HG02588 (cell line): ENCODE data around the gene KLF15.

ENCODE experiments used
- ATAC-seq: cut with Tn5 transposase; IDR thresholded peaks from one replicate; pipeline ENCODE4 v1.9.1; 2021; ENCODE audit warnings: mild to moderate bottlenecking, moderate library complexity; ENCODE audit not compliant: unreplicated experiment

The KLF15 gene

GRCh38 chr3:126357295-126358037 lies at the start of gene KLF15:
Gene KLF15, minus strand, starts transcription at chr3:126357408. Its CDS starts 4,486 bp downstream, at chr3:126352922.
- peak; percentile 91 for ATAC-seq

DNA sequence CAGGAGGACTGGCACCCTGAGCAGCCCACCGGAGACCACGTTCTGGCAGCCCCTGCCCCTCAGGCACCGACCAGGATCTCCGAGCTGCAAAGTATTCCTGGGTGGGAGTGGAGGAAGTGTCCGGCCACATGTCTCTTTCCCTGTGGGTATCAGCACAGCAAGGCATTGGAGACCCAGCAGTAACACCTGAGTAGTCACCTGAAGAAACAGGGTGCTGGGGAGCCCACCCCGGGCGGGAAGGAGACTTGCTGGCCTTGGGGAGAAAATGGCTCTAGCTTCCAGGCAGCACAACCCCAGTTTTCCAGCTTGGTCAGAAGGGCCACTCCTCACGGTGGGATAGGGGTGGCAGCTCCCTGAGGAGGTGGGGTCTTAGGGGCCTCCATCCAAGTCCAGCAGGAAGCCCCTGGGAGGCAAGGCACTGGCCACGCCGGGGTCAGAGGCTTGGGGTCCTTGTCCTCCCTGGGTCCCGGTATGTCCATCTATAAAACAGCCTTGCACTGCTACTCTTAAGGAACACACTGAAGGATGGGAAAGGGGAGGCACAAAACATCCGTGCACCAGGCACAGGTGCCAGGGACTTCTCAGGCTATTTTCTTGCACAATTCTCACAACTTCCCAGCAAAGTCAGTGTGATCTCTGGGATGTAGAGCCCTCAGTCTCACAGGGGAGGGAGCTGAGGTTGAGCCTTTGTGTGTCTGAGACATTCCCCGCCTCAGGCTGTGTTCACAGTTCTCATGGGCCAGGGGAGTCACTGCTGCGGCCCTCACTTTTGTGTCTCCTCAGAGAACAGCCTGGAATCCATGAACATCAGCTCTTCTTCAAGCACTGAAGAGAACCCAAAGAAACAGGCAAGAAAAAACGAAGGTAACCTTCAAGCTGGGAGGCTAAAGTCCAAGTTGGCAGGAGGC lies 49.4 kb upstream of the KLF15 start:
- no peak for ATAC-seq

- ATAC-seq = no peak
These were observed 45.6 kb upstream of the KLF15 start for GRCh38 chr3:126402666-126403302.

- no peak for ATAC-seq
These were observed 45.0 kb upstream of the KLF15 start for GRCh38 chr3:126402178-126402577.

- no peak for ATAC-seq
These were observed 44.5 kb upstream of the KLF15 start for GRCh38 chr3:126401611-126402160.

- ATAC-seq = no peak
These were observed 42.5 kb upstream of the KLF15 start for GRCh38 chr3:126399756-126400155.

GRCh38 chr3:126399351-126399735 lies 42.1 kb upstream of the KLF15 start:
- ATAC-seq = no peak

DNA sequence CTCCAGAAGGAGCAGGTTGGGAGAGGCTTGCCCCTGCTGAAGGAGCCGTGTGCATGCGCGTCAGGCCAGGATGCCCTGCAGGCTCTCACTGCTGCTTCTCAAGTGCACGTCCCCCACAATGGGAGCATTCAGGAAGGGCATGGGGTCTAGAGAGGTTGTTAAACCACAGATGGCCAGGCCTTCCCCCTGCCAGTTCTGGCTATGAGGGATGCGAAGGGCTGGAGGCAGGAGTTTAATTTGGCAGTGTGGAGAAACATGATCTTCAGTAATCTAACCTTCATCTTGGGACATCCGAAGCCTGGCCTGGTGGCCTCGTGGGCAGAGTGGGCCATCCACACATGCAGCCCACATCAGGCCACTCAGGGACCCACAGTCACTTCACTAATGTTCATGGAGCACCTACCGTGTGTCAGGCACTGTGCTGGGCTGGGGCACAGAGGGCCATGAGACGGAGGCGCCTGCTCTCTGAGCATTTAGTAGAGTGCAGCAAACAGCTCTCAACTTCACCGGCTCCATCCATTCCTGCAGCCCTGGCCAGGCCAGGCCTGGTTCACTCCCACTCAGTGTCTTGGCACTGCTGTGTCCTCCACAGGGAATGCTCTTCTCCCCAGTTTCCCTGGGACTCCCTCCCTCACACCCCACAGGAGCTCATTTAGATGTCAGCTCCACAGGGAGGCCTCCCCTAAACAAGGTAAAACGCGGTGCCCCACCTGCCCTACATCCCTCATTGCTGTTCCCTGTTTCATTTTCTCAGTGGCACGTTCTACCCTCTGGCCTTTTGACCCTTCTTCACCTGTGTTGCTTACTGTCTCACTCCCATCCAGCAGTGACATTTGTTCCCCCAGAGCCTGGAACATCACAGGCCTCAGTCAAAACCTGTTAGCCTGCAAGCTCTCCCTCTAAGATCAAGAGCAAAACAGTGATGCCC lies 41.5 kb upstream of the KLF15 start:
- no peak for ATAC-seq

DNA sequence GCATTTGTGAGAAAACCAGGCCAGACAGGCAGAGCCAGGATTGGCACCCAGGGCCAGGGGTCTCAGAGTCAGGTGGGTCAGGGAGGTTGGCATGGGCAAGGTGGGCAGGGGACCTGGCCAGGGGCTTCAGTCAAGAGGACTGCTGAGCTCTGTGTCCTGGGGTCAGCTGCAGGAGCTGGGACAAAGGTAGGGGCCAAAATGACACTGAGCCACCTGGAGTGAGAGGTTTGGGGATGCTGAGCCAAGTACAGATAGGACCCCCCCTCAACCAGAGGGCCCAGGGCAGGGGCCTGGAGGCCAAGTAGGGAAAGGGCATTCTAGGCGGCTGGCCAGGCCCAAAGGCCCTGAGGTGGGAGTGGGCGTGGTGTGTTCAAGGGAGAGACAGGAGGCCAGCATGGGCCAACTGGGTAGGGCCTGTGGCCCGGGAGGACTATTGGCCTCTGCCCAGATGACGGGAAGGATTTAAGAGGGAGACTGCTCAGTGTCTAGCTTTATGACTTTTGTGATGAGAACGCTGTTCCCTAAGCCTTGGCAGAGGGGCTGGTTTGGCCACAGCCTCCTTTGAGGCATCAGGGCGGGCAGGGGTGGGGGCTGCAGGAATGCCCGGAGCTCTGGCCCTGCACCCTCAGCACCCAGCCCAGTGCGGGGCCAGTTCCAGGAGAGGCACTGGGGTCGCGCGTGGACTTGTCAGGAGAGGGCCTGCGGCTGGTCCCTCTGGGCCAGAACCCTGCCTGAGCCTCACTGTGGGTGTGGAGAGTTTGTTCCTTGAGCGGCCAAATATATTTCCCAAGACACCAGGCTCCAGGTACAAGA lies 40.6 kb upstream of the KLF15 start:
- no peak for ATAC-seq

DNA sequence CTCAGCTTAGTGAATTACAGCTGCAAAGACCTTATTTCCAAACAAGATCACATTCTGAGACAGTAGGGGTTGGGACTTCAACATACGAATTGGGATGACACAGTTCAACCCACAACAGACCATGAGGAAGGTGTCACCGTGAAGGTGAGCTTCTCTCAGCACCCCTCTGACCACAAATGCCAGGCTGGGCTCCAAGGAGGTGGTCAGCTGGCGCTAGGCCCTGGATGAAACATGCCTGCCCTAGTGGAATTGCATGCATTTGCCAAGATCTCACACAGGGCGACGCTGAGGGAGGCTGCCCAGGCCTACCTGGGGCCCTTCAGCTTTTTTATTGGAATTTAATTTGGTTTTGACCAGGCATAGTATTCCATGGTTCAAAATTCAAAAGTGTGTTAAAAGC lies 39.3 kb upstream of the KLF15 start:
- no peak for ATAC-seq

DNA sequence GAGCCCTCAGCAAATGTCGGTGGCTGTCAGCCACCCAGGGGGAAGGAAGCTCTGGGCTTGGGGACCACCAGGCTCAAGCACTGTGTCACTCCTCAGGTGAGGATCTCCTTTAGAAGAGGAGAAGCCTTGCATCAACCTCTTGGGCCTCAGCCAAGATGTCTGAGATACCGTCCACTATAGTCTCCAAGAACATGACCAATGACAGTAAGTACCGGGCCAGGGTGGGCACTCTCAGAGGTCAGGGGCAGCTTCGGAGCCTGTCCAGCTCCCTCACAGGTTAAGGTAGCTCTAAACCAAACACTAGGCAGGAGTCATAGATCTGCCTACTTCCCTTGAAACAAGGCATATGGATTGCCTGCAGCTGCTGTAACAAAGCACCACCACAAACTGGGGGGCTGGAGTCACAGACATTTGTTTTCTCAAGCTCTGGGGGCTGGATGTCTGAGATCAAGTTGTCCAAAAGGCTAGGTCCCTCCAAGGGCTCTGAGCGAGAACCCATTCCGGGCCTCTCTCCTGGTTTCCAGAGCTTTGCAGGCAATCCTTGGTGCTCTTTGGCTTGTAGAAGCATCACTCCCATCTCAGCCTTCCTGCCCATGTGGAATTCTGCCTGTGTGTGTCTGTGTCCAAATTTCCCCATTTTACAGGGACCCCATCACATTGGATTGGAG lies 38.8 kb upstream of the KLF15 start:
- no peak for ATAC-seq

- ATAC-seq = no peak
These were observed 37.7 kb upstream of the KLF15 start for GRCh38 chr3:126394977-126395321.

GRCh38 chr3:126394179-126394976 lies 37.2 kb upstream of the KLF15 start, which contains the start of gene CFAP100:
Gene CFAP100, plus strand, starts transcription at chr3:126394909. Its CDS starts 1,092 bp downstream, at chr3:126396001.
- no peak for ATAC-seq

DNA sequence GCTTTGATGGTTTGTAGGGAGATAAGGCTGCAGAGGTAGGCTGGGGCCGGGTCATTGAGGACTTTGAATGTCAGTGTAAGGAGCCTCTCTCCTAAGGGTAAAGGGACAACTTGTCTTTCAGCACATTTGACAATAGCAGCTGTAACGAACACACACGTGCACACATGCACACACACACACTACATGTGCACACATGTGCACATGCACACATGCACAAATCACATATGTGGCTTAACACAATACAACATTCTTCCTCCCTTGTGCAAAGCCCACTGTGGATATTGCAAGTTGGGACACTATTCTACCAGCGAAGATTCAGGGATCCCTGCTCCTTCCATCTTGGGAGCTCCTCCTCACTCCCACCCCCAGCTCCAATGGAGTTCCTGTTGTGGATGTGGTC lies 36.4 kb upstream of the KLF15 start:
- ATAC-seq = no peak

- no peak for ATAC-seq
These were observed 35.0 kb upstream of the KLF15 start for GRCh38 chr3:126392246-126392645.

DNA sequence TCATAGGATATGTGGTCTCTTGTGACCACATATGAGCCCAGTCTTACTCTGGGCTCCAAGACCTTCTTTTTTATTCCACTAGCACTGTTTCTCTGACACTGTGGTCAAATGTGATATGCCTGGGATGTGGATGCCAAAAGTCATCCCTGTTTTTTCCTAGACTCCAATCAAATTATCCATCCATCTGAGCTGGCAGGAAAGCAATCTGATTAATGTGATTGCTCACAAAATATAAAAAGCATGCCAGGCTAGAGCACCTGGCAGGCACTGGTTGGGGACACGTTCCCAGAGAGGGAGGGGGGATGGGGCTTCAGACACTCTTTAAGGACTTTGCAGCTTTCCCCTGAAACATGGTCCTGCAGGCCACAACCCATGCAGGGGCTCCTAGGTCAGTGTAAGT lies 34.4 kb upstream of the KLF15 start:
- ATAC-seq = no peak

- ATAC-seq = no peak
These were observed 33.5 kb upstream of the KLF15 start for GRCh38 chr3:126390751-126391150.

DNA sequence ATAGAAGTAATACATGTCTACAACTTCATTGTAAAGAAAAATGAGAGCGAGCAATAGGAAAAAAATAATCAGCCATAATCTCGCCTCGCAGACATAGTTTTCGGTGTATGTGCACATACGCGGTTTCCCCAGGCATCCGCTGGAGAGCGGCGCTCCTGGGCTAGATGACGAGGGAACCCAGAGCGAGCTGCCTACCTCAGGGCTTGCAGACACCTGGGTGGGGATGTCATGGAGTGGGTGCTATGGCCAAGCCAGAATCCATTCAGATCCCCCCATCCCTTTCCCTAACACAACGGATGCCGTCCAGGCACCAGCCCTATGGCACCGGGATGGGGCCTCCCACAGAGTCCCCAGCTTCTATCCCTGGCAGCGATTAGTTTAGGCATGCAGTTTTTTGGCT lies 33.0 kb upstream of the KLF15 start:
- ATAC-seq = no peak
